Mucosa of rectum (tissue), 2 donors: ENCODE data around the gene ZBTB24.

Experiments used
- H3K27ac ChIP-seq, 2 donors: one replicate each; pipeline ENCODE4 v1.7.0; 2013; ENCODE audit warnings: inconsistent platforms in 2 of 2, low read depth in 2 of 2, low read length in 2 of 2
- H3K27me3 ChIP-seq, 2 donors: one replicate each; pipeline ENCODE4 v1.7.0; 2013; ENCODE audit warnings: low read length in 2 of 2; ENCODE audit not compliant: control insufficient read depth in 2 of 2, insufficient read depth in 2 of 2
- H3K36me3 ChIP-seq, 2 donors: one replicate each; pipeline ENCODE4 v1.7.0; 2013; ENCODE audit warnings: low read length in 2 of 2; ENCODE audit not compliant: control insufficient read depth in 2 of 2, insufficient read depth in 2 of 2
- H3K4me1 ChIP-seq, 2 donors: one replicate each; pipeline ENCODE4 v1.7.0; 2013; ENCODE audit warnings: low read length in 2 of 2, mild to moderate bottlenecking in 1 of 2; ENCODE audit not compliant: control insufficient read depth in 2 of 2, insufficient read depth in 2 of 2
- H3K4me3 ChIP-seq, 2 donors: one replicate each; pipeline ENCODE4 v1.7.0; 2013; ENCODE audit warnings: low read length in 2 of 2
- H3K9ac ChIP-seq, 2 donors: one replicate each; pipeline ENCODE4 v1.7.0; 2013; ENCODE audit warnings: low read length in 2 of 2, low read depth in 1 of 2, mild to moderate bottlenecking in 1 of 2
- H3K9me3 ChIP-seq, 2 donors: one replicate each; pipeline ENCODE4 v1.7.0; 2013; ENCODE audit warnings: low read length in 2 of 2; ENCODE audit not compliant: control insufficient read depth in 2 of 2
- donor health status: healthy.
- donor health status: Normal muscosa, but diverticular disease.

ZBTB24 gene

DNA sequence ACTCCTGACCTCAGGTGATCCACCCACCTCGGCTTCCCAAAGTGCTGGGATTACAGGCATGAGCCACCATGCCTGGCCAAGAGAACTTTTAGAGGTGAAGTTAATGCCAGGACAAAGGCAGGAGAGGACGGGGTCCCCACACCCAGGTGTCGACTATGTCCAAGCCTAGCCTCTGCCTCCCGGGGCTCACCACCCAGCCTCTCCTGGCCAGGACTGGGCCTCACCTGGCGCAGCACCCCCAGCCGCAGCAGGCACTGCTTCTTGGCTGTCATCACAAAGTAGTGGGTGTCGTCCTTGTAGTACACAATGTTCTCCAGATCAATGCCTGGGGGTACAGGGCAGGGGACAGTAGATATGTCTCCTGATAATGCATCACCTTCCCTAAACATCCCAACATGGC lies 31.6 kb downstream of the ZBTB24 start:
- Histone ChIP-seq H3K27me3 (no peaks in the 10 kb centered on the region), H3K36me3 (peaks cover 8 to 25% of the 10 kb centered on the region in 2 donors), H3K9me3 (no peaks in the 10 kb centered on the region), H3K27ac (no peak overlapping the region), H3K9ac (no peak overlapping the region), H3K4me3 (no peak overlapping the region), H3K4me1 (peaks cover 22% of the 10 kb centered on the region in 2 donors)

DNA sequence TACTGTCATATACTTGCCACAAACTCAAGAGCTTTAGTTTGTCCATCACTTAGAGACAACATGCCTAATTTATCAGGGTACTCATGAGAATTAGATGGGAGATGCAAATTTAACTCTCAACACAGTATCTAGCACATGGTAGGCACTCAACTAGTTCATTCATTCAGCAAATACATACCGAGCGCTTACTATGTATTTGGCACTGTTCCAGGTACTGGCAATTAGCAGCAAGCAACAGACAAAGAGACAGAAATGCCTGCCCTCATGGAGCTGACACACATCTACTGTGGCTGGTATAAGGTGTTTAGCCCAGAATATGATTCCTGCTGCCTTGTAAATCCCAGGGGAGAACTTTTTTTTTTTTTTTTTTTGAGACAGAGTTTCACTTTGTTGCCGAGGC lies 32.2 kb downstream of the ZBTB24 start:
- H3K27ac ChIP-seq, result no peak overlapping the region
- H3K36me3 ChIP-seq, result peaks cover 10 to 28% of the 10 kb centered on the region in 2 donors
- H3K4me3 ChIP-seq, result no peak overlapping the region
- no peak overlapping the region for H3K9ac ChIP-seq
- peaks cover 20% of the 10 kb centered on the region in 2 donors for H3K4me1 ChIP-seq
- no peaks in the 10 kb centered on the region for H3K9me3 ChIP-seq
- no peaks in the 10 kb centered on the region for H3K27me3 ChIP-seq

DNA sequence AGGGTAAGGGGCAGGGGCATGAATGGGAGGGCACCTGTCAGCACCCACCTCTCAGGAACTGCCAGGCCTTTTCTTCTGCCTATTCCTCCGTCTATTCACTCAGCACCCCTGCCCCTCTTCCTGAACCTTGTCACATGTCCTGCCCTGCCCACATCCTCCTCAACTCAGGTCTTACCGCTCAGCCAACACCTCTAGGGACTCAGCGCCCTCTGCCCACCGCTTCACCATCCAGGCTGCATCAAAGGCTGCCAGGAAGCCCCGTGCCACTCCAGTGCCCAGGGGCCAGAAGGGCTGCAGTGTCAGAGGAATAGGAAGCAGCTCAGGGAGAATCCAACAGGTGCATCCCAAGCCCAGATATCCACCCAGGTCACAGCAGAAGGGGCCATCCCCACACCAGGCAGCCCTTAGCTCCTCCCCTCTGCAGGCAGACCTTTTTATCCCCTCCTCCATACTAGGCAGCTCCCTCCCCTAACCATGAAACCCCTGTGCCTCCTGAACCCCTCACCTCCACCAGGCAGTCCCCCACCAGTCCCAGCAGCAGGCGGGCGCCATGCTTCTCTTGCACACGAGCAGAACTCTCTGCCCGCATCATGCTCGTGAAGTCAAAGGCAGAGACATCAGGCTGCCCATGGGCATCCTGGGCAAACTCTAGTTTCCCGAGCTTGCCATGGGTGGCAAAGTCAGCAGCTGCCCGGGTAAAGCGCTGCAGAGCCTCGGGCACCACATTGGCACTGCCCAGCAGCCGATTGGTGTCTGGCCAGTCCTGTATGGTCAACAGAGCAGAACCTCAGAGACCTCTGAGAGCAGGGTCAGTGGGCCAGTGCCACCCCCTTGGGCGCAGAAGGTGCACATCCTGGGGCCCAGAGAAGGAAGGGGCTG lies 33.0 kb downstream of the ZBTB24 start:
- Histone ChIP-seq H3K4me3 (no peak overlapping the region), H3K9me3 (no peaks in the 10 kb centered on the region), H3K4me1 (peaks cover 23 to 24% of the 10 kb centered on the region in 2 donors), H3K9ac (no peak overlapping the region), H3K36me3 (peaks cover 18 to 35% of the 10 kb centered on the region in 2 donors), H3K27ac (no peak overlapping the region), H3K27me3 (no peaks in the 10 kb centered on the region)

DNA sequence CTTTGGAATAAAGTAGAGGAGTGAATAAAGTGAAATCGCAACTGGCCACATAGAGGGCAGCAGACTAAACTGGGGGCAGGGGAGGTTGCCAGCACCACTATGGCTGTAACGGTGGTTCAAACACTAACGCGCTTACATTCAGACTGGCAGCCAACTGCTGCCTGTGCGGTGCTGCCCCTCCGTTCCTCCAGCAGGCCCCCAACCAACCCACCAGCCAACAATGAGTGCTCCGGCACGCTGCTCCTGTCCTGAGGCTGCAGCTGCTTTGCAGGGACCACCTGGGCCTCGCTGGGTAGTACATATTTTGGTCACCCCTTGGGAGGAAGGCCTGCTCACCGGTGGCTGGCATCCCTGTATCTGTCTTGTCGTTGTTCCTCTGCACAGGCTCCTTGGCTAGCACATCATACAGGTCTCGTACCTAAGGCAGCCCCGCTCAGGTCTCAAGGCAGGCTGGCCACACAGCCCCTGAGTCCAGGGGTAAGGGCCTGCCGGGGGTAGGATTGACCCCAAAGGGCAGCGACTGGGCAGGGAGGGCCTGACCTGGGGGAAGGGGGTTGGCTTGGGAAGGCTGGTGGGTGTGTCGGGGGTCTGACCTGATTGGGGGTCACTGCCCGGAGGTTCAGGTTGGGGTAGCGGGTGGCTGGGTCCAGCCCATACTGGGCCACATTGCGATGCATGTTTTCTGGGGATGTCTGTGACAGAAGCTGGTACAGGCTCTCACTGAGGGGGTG lies 33.8 kb downstream of the ZBTB24 start:
- no peak overlapping the region for H3K9ac ChIP-seq
- H3K9me3 ChIP-seq, result no peaks in the 10 kb centered on the region
- no peak overlapping the region for H3K4me3 ChIP-seq
- no peak overlapping the region for H3K27ac ChIP-seq
- no peaks in the 10 kb centered on the region for H3K27me3 ChIP-seq
- peaks cover 18 to 19% of the 10 kb centered on the region in 2 donors for H3K4me1 ChIP-seq
- peaks cover 25 to 41% of the 10 kb centered on the region in 2 donors for H3K36me3 ChIP-seq

DNA sequence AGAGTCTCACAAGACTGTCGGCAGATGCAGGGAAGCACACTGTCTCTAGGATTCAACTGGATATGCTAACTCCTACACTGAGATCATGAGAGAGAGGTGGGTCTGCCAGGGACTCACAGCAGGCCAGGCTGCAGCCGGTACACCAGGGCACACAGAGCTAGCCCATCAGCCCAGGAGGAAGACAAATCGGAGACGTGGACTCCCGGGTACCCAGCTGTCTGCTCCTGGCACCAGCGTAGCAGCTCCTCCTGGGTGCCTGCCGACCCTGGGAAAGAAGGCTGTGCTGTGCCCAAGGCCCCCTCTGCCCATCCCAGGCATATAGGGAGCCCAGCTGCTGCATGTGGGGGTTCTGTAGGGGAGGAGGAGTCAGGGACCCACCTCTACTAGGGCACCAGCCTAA lies 34.4 kb downstream of the ZBTB24 start:
- Histone ChIP-seq H3K4me3 (no peak overlapping the region), H3K36me3 (peaks cover 32 to 43% of the 10 kb centered on the region in 2 donors), H3K4me1 (peaks cover 11 to 13% of the 10 kb centered on the region in 2 donors), H3K9ac (no peak overlapping the region), H3K27me3 (no peaks in the 10 kb centered on the region), H3K9me3 (no peaks in the 10 kb centered on the region), H3K27ac (no peak overlapping the region)

DNA sequence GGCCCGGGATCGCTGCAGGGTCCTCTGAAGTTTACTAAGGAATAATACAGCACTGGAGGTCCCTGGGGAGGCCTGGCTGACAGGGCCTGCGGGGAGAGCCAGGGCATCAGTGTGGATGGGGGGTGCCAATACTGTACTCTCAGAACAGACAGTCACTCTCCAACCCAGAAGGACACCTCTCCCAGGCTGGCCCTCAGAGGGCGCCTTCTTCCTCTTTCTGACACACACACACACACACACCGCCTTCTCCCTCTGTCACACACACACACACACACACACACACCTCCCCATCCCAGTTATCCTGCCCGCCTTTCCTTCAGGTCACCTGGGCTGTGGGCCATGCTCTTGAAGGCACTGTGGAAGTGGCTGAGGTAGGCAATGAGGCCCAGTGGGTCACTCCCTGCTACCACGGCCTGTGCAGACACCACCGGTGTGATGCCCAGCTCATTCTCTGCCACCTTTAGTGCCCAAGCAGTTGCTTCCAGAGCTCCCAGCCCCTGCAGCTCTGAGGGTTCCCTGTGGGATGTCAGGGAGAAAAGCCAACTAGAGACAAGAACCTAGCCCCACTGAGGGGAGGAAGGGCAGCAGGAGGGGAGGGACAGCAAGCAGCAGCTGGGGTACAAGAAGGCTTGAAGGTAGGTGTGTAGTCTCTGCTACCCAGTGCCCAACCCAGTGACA lies 35.0 kb downstream of the ZBTB24 start:
- Histone ChIP-seq H3K9ac (no peak overlapping the region), H3K27me3 (no peaks in the 10 kb centered on the region), H3K27ac (no peak overlapping the region), H3K4me3 (no peak overlapping the region), H3K36me3 (peaks cover 36 to 49% of the 10 kb centered on the region in 2 donors), H3K9me3 (no peaks in the 10 kb centered on the region), H3K4me1 (peaks cover 11% of the 10 kb centered on the region in 2 donors)

DNA sequence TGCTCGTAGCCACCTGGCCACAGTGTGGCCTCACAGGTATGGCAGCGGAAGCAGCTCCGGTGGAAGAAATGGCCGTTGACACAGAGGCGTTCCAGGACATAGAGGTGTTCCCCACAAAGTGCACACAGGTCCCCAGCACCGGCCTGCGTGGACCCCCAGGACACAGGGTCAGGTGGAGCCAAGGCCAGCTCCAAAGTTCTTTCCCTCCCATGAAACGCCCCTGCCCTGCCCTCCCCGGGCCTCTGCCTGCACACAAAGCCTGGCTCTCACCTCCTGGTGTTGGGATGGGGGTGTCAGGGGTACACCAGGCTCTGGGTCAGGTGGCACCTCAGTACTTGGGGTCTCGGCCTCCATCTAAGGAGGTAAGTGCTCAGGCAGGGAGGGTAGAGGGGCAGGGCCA lies 35.9 kb downstream of the ZBTB24 start:
- Histone ChIP-seq H3K9me3 (no peaks in the 10 kb centered on the region), H3K4me1 (peaks cover 15 to 16% of the 10 kb centered on the region in 2 donors), H3K9ac (no peak overlapping the region), H3K27me3 (no peaks in the 10 kb centered on the region), H3K27ac (no peak overlapping the region), H3K4me3 (no peak overlapping the region), H3K36me3 (peaks cover 39 to 53% of the 10 kb centered on the region in 2 donors)

DNA sequence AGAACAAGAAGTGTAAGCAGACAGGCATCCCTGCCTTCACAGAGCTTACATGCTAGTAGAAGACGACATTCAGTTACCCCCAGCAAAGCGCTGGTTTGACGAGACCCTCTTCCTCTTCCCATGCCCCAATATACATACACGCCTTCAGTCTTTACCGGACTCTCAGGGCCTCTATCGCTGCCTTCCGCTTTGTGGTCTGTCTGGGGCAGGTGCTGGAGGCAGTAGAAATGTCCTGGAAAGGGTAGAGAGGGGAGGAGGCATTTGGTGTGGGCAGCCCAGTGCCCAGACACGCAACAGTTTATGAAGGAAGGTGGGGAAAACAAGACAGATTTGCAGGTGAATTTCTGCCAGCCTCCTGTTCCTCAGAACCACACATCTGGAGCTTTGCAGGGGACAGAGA lies 36.5 kb downstream of the ZBTB24 start:
- H3K9me3 ChIP-seq, result no peaks in the 10 kb centered on the region
- H3K4me3 ChIP-seq, result no peak overlapping the region
- no peak overlapping the region for H3K9ac ChIP-seq
- peaks cover 34 to 49% of the 10 kb centered on the region in 2 donors for H3K36me3 ChIP-seq
- no peak overlapping the region for H3K27ac ChIP-seq
- peaks cover 19 to 21% of the 10 kb centered on the region in 2 donors for H3K4me1 ChIP-seq
- H3K27me3 ChIP-seq, result no peaks in the 10 kb centered on the region

DNA sequence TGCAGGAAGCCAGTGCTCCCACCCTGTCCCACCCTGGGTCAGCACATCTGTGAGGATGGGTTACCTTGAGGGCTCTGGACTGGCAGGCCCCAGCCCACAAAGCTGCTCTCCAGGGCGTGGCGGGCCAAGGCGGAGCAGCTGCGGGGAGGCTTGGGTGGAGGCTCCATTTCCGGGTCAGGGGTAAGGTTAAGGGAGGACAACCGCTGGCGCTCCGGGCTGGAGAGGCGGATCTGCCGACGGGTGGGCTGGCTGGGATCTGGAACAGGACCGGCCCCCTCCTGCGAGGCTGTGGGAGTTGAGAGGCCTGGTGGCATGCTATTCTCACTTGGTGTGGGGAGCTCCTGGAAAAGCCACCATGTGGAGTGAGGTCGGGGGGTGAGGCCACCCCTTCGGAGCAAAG lies 36.9 kb downstream of the ZBTB24 start:
- no peak overlapping the region for H3K9ac ChIP-seq
- H3K4me1 ChIP-seq, result peaks cover 21 to 24% of the 10 kb centered on the region in 2 donors
- no peaks in the 10 kb centered on the region for H3K27me3 ChIP-seq
- H3K4me3 ChIP-seq, result peak overlapping the region in 1 of 2 donors; percentile 44
- no peaks in the 10 kb centered on the region for H3K9me3 ChIP-seq
- H3K27ac ChIP-seq, result peak overlapping the region in 1 of 2 donors; percentile 20
- peaks cover 32 to 47% of the 10 kb centered on the region in 2 donors for H3K36me3 ChIP-seq

DNA sequence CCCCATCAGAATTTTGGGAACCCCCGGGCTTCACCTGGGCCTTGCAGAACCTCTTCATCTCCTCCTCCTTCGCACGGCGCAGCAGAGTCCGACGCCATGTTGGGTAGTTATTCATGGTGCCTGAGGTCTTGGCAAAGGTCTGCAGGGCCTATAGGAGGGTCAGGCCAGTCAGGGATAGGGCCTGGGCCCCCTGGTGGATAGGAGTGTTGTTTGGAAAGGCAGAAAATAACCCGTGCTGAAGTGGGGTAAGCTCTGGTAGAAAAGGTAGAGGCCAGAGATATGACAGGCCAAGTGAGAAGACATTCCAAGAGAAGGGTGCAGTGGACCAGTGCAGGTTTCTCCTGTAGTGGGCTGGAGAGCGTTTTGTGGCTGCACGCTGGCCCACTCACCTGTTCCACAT lies 37.6 kb downstream of the ZBTB24 start:
- peaks cover 21 to 24% of the 10 kb centered on the region in 2 donors for H3K4me1 ChIP-seq
- no peak overlapping the region for H3K4me3 ChIP-seq
- peak overlapping the region in 1 of 2 donors; percentile 20 for H3K27ac ChIP-seq
- no peaks in the 10 kb centered on the region for H3K27me3 ChIP-seq
- H3K9me3 ChIP-seq, result no peaks in the 10 kb centered on the region
- peaks cover 32 to 47% of the 10 kb centered on the region in 2 donors for H3K36me3 ChIP-seq
- H3K9ac ChIP-seq, result no peak overlapping the region
